ENCODE measurements around the gene FUT1. TPM values are rescaled to one million over a fixed set of nuclear protein-coding genes. Genes with fewer than 3 reads are reported as not detected.

Gene FUT1
- total and polyA plus RNA-seq, 9 of the 15 experiments (the other 6 are each of a cell fraction or from before 2014, with no cell fraction given): 2.3 to 18.5 (median 8.8) TPM

DNA sequence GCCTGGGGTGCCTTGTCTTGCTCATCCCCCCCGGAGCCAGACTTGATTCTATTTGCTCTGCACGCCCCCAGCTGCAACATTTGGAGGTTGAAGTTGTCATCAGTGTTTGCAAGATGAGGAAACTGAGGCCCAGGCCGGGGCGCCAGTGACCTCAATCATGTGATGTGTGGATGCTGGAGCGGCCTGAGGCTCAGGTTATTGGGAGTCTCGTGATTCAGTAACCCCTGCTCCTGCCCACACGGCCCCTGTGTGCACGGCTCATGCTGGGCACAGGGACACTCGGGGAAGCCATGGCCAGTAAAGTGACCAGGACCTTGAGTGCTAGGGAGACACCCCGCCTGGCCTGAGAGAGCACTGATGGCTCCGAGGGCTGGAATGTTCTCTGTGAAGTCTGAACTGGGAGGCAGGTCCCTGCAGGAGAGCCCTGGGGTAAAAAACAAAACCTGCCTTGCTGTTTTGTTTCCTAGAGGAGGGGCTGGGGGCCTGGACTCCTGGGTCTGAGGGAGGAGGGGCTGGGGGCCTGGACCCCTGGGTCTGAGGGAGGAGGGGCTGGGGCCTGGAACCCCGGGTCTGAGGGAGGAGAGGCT, 4.7 kb upstream of the FUT1 start (continued):
- TF ChIP-seq, protein P1, sequence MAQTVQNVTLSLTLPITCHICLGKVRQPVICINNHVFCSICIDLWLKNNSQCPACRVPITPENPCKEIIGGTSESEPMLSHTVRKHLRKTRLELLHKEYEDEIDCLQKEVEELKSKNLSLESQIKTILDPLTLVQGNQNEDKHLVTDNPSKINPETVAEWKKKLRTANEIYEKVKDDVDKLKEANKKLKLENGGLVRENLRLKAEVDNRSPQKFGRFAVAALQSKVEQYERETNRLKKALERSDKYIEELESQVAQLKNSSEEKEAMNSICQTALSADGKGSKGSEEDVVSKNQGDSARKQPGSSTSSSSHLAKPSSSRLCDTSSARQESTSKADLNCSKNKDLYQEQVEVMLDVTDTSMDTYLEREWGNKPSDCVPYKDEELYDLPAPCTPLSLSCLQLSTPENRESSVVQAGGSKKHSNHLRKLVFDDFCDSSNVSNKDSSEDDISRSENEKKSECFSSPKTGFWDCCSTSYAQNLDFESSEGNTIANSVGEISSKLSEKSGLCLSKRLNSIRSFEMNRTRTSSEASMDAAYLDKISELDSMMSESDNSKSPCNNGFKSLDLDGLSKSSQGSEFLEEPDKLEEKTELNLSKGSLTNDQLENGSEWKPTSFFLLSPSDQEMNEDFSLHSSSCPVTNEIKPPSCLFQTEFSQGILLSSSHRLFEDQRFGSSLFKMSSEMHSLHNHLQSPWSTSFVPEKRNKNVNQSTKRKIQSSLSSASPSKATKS (CRISPR knock-in tag; IDR thresholded peaks at IDR 0.05): no peak
- no peak for TF ChIP-seq KLF1 (tag; IDR thresholded peaks at IDR 0.05)
- TF ChIP-seq NONO (IDR thresholded peaks at IDR 0.05; ENCODE audit: low read depth in 2 of 2, low read length in 1 of 2): no peak

DNA sequence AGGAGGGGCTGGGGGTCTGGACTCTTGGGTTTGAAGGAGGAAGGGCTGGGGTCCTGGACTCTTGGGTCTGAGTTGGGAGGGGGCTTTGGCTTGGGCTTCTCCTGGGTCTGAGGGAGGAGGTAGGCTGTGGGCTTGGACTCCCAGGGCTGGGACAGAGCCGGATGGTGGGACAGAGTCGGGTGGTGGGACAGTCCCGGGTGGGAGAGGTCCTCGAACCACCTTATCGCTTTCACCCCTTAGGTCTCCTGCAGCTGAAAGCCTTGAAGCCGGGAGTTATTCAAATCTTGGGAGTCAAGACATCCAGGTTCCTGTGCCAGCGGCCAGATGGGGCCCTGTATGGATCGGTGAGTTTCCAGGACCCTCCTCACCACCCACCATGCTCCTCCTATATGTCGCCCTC, 4.2 kb upstream of the FUT1 start:
- peaks cover 25 to 57% of the 10 kb centered on the region in 2 experiments for H3K4me1 ChIP-seq (replicated peaks in 1 of 2; ENCODE audit: control insufficient read depth in 2 of 2, insufficient read depth in 2 of 2, low read length in 2 of 2)
- H3K9me1 ChIP-seq (ENCODE audit: control insufficient read depth, insufficient read depth, low read length): no peaks in the 10 kb centered on the region
- DNase-seq (ENCODE audit: extremely low read depth in 1 of 4, low spot score in 3 of 4) (no peak), FAIRE-seq (no peak), ATAC-seq (no peak)
- 73% methylated on average over 9 of the region's 9 CpGs for WGBS (ENCODE audit: insufficient coverage, low coverage, missing lambda C conversion rate)
- BruUV-seq (replicated peaks): no TSS peak
- no peaks in the 10 kb centered on the region for H3K9me3 ChIP-seq (replicated peaks; ENCODE audit: control insufficient read depth, insufficient read depth, low read depth, low read length)
- no peak overlapping the region for H3K27ac ChIP-seq (ENCODE audit: extremely low read depth, low read depth, low read length)
- H3K9ac ChIP-seq (ENCODE audit: insufficient read depth in 1 of 2, low read depth in 2 of 2, low read length in 2 of 2): peak overlapping the region in 1 of 2 experiments; percentile 67; a peak in 1 of 4 replicates
- H3K27me3 ChIP-seq (ENCODE audit: control insufficient read depth in 2 of 2, insufficient read depth in 2 of 2, low read length in 2 of 2): no peaks in the 10 kb centered on the region
- no peak overlapping the region for H3K4me2 ChIP-seq (ENCODE audit: insufficient read depth, low read length)
- in situ Hi-C loops (cut with MboI): no loop called here
- H3K4me3 ChIP-seq: no peak overlapping the region
- peaks cover 16% of the 10 kb centered on the region for H3K79me2 ChIP-seq (ENCODE audit: control insufficient read depth, insufficient read depth, low read length)
- intact Hi-C loops (cut with micrococcal nuclease): no loop called here
- POLR2A ChIA-PET: interaction anchor here (0.6 kb wide), 1 partner anchor 10 kb away, joined by 3 read pairs; the partner anchor contains the start of gene IZUMO1
- no peaks in the 10 kb centered on the region for H4K20me1 ChIP-seq (replicated peaks; ENCODE audit: control insufficient read depth, insufficient read depth, low read length)
- H2AFZ ChIP-seq (ENCODE audit: low read depth, low read length): no peak overlapping the region
- CTCF ChIA-PET (ENCODE audit: low intra/inter-chr PET ratio): interaction anchor here (0.6 kb wide), 1 partner anchor 215 kb away, joined by 3 read pairs; no protein-coding TSS in a partner anchor
- no peaks in the 10 kb centered on the region for H3K36me3 ChIP-seq (ENCODE audit: control insufficient read depth, insufficient read depth, low read length)
- TF ChIP-seq MTF1 (CRISPR knock-in tag; IDR thresholded peaks at IDR 0.05; ENCODE audit: borderline replicate concordance) (no peak), ZC3H11A (IDR thresholded peaks at IDR 0.05; ENCODE audit: low read depth, low read length) (no peak), ZNF174 (CRISPR knock-in tag; IDR thresholded peaks at IDR 0.05) (no peak), SIN3A (IDR thresholded peaks at IDR 0.05; ENCODE audit: borderline replicate concordance in 2 of 2, control insufficient read depth in 1 of 2, low read depth in 2 of 2, low read length in 2 of 2) (no peak), NBN (IDR thresholded peaks at IDR 0.05; ENCODE audit: low read depth) (no peak), U2AF2 (optimal IDR thresholded peaks at IDR 0.05; ENCODE audit: low read depth, low read length) (no peak), ZNF140 (CRISPR knock-in tag; IDR thresholded peaks at IDR 0.05) (no peak), ZKSCAN3 (CRISPR knock-in tag; IDR thresholded peaks at IDR 0.05) (no peak), KLF6 (CRISPR knock-in tag; IDR thresholded peaks at IDR 0.05; ENCODE audit: borderline replicate concordance) (no peak), ZEB2 (IDR thresholded peaks at IDR 0.05) (no peak), ZZZ3 (IDR thresholded peaks at IDR 0.05) (no peak)
- TF ChIP-seq, protein P2, sequence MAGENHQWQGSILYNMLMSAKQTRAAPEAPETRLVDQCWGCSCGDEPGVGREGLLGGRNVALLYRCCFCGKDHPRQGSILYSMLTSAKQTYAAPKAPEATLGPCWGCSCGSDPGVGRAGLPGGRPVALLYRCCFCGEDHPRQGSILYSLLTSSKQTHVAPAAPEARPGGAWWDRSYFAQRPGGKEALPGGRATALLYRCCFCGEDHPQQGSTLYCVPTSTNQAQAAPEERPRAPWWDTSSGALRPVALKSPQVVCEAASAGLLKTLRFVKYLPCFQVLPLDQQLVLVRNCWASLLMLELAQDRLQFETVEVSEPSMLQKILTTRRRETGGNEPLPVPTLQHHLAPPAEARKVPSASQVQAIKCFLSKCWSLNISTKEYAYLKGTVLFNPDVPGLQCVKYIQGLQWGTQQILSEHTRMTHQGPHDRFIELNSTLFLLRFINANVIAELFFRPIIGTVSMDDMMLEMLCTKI (IDR thresholded peaks at IDR 0.05; ENCODE audit: partially characterized antibody): no peak
- TF ChIP-seq, protein P3, sequence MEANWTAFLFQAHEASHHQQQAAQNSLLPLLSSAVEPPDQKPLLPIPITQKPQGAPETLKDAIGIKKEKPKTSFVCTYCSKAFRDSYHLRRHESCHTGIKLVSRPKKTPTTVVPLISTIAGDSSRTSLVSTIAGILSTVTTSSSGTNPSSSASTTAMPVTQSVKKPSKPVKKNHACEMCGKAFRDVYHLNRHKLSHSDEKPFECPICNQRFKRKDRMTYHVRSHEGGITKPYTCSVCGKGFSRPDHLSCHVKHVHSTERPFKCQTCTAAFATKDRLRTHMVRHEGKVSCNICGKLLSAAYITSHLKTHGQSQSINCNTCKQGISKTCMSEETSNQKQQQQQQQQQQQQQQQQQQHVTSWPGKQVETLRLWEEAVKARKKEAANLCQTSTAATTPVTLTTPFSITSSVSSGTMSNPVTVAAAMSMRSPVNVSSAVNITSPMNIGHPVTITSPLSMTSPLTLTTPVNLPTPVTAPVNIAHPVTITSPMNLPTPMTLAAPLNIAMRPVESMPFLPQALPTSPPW (CRISPR knock-in tag; IDR thresholded peaks at IDR 0.05): no peak

Measured in K562 (cell line).